ENCODE data around the gene ARL15. TPM values are rescaled to one million over a fixed set of nuclear protein-coding genes. Genes with fewer than 3 reads are reported as not detected.

The ARL15 gene
- total and polyA plus RNA-seq, 9 of the 15 experiments (the other 6 are each of a cell fraction or from before 2014, with no cell fraction given) = 18.5 to 80.4 (median 57.0) TPM

DNA sequence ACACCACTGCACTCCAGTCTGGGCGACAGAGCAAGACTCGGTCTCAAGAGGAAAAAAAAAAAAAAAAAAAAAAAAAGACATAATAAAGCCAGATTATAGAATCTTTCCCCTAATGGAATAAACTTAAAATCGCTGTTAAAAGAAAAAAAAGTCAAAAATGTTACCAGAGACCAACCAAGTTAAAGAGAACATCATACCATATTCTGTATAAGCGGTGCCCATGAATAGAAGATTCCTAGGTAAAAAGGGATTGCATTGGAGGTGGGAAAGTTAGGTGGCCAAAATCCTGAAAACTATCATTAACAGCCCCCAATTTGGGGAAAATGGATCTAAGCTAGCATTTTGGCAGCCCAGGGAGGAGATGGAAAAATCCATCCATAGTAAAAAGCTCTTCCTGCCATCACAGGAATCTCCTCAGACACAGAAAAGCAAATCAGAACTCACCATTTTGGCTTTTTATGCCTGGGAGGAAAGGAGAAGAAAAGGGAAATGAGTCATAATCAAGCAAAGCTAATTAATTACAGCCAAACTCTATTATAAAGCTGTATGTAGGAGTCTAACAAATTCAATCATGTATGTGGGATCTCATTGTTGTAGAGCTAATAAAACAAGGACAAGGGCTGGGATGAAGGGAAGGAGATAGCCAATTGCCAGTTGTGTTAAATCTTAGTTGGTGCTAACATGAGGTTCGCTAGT, 363.8 kb downstream of the ARL15 start:
- ChIA-PET CTCF (ENCODE audit: low intra/inter-chr PET ratio) (no interaction called here), POLR2A (no interaction called here)
- no peaks in the 10 kb centered on the region for H3K9me3 ChIP-seq (replicated peaks; ENCODE audit: control insufficient read depth, insufficient read depth, low read depth, low read length)
- BruUV-seq (replicated peaks) = no TSS peak
- no peak overlapping the region for H3K27ac ChIP-seq (ENCODE audit: extremely low read depth, low read depth, low read length)
- intact Hi-C loops (cut with micrococcal nuclease) = no loop called here
- H2AFZ ChIP-seq (ENCODE audit: low read depth, low read length) = no peak overlapping the region
- H4K20me1 ChIP-seq (replicated peaks; ENCODE audit: control insufficient read depth, insufficient read depth, low read length) = no peaks in the 10 kb centered on the region
- peaks cover 0 to 8% of the 10 kb centered on the region in 2 experiments; a peak in 1 of 5 replicates for H3K4me1 ChIP-seq (replicated peaks in 1 of 2; ENCODE audit: control insufficient read depth in 2 of 2, insufficient read depth in 2 of 2, low read length in 2 of 2)
- H3K36me3 ChIP-seq (ENCODE audit: control insufficient read depth, insufficient read depth, low read length) = no peaks in the 10 kb centered on the region; the same call in 2 of the 3 replicates
- in situ Hi-C loops (cut with MboI) = no loop called here
- H3K4me3 ChIP-seq = no peak overlapping the region
- H3K27me3 ChIP-seq (ENCODE audit: control insufficient read depth in 2 of 2, insufficient read depth in 2 of 2, low read length in 2 of 2) = no peaks in the 10 kb centered on the region
- TF ChIP-seq, protein P1, sequence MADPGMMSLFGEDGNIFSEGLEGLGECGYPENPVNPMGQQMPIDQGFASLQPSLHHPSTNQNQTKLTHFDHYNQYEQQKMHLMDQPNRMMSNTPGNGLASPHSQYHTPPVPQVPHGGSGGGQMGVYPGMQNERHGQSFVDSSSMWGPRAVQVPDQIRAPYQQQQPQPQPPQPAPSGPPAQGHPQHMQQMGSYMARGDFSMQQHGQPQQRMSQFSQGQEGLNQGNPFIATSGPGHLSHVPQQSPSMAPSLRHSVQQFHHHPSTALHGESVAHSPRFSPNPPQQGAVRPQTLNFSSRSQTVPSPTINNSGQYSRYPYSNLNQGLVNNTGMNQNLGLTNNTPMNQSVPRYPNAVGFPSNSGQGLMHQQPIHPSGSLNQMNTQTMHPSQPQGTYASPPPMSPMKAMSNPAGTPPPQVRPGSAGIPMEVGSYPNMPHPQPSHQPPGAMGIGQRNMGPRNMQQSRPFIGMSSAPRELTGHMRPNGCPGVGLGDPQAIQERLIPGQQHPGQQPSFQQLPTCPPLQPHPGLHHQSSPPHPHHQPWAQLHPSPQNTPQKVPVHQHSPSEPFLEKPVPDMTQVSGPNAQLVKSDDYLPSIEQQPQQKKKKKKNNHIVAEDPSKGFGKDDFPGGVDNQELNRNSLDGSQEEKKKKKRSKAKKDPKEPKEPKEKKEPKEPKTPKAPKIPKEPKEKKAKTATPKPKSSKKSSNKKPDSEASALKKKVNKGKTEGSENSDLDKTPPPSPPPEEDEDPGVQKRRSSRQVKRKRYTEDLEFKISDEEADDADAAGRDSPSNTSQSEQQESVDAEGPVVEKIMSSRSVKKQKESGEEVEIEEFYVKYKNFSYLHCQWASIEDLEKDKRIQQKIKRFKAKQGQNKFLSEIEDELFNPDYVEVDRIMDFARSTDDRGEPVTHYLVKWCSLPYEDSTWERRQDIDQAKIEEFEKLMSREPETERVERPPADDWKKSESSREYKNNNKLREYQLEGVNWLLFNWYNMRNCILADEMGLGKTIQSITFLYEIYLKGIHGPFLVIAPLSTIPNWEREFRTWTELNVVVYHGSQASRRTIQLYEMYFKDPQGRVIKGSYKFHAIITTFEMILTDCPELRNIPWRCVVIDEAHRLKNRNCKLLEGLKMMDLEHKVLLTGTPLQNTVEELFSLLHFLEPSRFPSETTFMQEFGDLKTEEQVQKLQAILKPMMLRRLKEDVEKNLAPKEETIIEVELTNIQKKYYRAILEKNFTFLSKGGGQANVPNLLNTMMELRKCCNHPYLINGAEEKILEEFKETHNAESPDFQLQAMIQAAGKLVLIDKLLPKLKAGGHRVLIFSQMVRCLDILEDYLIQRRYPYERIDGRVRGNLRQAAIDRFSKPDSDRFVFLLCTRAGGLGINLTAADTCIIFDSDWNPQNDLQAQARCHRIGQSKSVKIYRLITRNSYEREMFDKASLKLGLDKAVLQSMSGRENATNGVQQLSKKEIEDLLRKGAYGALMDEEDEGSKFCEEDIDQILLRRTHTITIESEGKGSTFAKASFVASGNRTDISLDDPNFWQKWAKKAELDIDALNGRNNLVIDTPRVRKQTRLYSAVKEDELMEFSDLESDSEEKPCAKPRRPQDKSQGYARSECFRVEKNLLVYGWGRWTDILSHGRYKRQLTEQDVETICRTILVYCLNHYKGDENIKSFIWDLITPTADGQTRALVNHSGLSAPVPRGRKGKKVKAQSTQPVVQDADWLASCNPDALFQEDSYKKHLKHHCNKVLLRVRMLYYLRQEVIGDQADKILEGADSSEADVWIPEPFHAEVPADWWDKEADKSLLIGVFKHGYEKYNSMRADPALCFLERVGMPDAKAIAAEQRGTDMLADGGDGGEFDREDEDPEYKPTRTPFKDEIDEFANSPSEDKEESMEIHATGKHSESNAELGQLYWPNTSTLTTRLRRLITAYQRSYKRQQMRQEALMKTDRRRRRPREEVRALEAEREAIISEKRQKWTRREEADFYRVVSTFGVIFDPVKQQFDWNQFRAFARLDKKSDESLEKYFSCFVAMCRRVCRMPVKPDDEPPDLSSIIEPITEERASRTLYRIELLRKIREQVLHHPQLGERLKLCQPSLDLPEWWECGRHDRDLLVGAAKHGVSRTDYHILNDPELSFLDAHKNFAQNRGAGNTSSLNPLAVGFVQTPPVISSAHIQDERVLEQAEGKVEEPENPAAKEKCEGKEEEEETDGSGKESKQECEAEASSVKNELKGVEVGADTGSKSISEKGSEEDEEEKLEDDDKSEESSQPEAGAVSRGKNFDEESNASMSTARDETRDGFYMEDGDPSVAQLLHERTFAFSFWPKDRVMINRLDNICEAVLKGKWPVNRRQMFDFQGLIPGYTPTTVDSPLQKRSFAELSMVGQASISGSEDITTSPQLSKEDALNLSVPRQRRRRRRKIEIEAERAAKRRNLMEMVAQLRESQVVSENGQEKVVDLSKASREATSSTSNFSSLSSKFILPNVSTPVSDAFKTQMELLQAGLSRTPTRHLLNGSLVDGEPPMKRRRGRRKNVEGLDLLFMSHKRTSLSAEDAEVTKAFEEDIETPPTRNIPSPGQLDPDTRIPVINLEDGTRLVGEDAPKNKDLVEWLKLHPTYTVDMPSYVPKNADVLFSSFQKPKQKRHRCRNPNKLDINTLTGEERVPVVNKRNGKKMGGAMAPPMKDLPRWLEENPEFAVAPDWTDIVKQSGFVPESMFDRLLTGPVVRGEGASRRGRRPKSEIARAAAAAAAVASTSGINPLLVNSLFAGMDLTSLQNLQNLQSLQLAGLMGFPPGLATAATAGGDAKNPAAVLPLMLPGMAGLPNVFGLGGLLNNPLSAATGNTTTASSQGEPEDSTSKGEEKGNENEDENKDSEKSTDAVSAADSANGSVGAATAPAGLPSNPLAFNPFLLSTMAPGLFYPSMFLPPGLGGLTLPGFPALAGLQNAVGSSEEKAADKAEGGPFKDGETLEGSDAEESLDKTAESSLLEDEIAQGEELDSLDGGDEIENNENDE (IDR thresholded peaks at IDR 0.05; ENCODE audit: low read depth, low read length) = no peak
- no peak for DNase-seq (ENCODE audit: extremely low read depth in 1 of 4, low spot score in 3 of 4)
- 85% methylated on average over 4 of the region's 5 CpGs for WGBS (ENCODE audit: insufficient coverage, low coverage, missing lambda C conversion rate)
- no peaks in the 10 kb centered on the region for H3K9me1 ChIP-seq (ENCODE audit: control insufficient read depth, insufficient read depth, low read length)
- no peak overlapping the region for H3K9ac ChIP-seq (ENCODE audit: insufficient read depth in 1 of 2, low read depth in 2 of 2, low read length in 2 of 2)
- H3K4me2 ChIP-seq (ENCODE audit: insufficient read depth, low read length) = no peak overlapping the region
- no peaks in the 10 kb centered on the region for H3K79me2 ChIP-seq (ENCODE audit: control insufficient read depth, insufficient read depth, low read length)
- FAIRE-seq = no peak
- no peak for ATAC-seq

All from K562 (cell line).